Body of pancreas (tissue), 4 donors: ENCODE results near the gene HSPA1A. TPM values are rescaled to one million over a fixed set of nuclear protein-coding genes. Genes with fewer than 3 reads are reported as not detected.

Experiments used
- ATAC-seq: fragments of 150-250 bp; one replicate; pipeline ENCODE4 v1.9.1; 2016
- DNase-seq, 4 donors: peaks; one replicate each; pipeline ENCODE4 v3.0.0-alpha.2; 2019
- H3K27ac ChIP-seq, 4 donors: fragments of 200-600 bp; sonication (generic); 1 replicate in 3 of 4; 2 replicates in 1 of 4; pipeline versions ENCODE4 v1.5.1 to v1.6.1; 2016 to 2019; ENCODE audit warnings: mild to moderate bottlenecking in 1 of 4, mixed read lengths in 1 of 4, moderate library complexity in 1 of 4
- H3K27me3 ChIP-seq, 2 donors: fragments of 200-600 bp; sonication (generic); one replicate each; pipeline ENCODE4 v1.6.0; 2016; ENCODE audit warnings: mild to moderate bottlenecking in 1 of 2
- H3K36me3 ChIP-seq, 2 donors: fragments of 200-600 bp; sonication (generic); replicated peaks in 1 of 2; 2 replicates each; pipeline ENCODE4 v1.5.1; 2016; ENCODE audit warnings: low read depth in 2 of 2; ENCODE audit not compliant: insufficient read depth in 1 of 2
- H3K4me1 ChIP-seq: fragments of 200-600 bp; sonication (generic); one replicate; pipeline ENCODE4 v1.6.0; 2016
- H3K4me3 ChIP-seq, 2 donors: fragments of 200-600 bp; sonication (generic); 1 replicate in 1 of 2; 2 replicates in 1 of 2; pipeline ENCODE4 v1.5.1; 2016 to 2019
- H3K9me3 ChIP-seq, 3 donors: fragments of 200-600 bp; sonication (generic); 1 replicate in 2 of 3; 2 replicates in 1 of 3; pipeline ENCODE4 v1.5.1; 2016
- CTCF ChIP-seq, 7 experiments: fragments of 450-650 bp in 4 of 7; fragments of 200-600 bp in 3 of 7; sonication (generic) in 3 of 7; IDR thresholded peaks; one replicate each; pipeline ENCODE4 v1.5.1; 2016 to 2019; ENCODE audit warnings: antibody characterized with exemption in 7 of 7
- POLR2A ChIP-seq, 3 donors: fragments of 450-650 bp; IDR thresholded peaks; one replicate each; pipeline ENCODE4 v1.6.1; 2016; ENCODE audit warnings: antibody characterized with exemption in 3 of 3, mild to moderate bottlenecking in 2 of 3
- WGBS, 2 donors: methylation state at CpG; one replicate each; pipeline ENCODE4 v1.1.5; 2017; 5-methylcytosine and 5-hydroxymethylcytosine counted together
- intact Hi-C: fragments of 100-400 bp; cut with DNase I; formaldehyde crosslinking; loops from one replicate; pipeline ENCODE4 v1.15.1; 2023
- total RNA-seq, 2 donors: library from RNA; depleted of rRNA; stranded (reverse); fragments of >200 nt; gene quantifications; one replicate each; pipeline ENCODE4 v1.1.0, GENCODE V29; 2016

Gene HSPA1A
- total RNA-seq, 2 donors from 2014 or later, result 70.9 to 92.1 TPM

GRCh38 chr6:31858707-31859106 is 43.4 kb downstream of the HSPA1A start:
- no peak overlapping the region for H3K27ac ChIP-seq

GRCh38 chr6:31859923-31860322 is 44.6 kb downstream of the HSPA1A start:
- WGBS, 2 donors, result 88 to 93% methylated on average over 9 to 11 of the region's 11 CpGs
- TF ChIP-seq POLR2A (IDR thresholded peaks at IDR 0.05), result no peak
- TF ChIP-seq CTCF (IDR thresholded peaks at IDR 0.05), result no peak
- peaks cover 11% of the 10 kb centered on the region in 2 donors for H3K36me3 ChIP-seq
- H3K27ac ChIP-seq, result no peak overlapping the region
- DNase-seq (no peak), ATAC-seq (no peak)
- no peaks in the 10 kb centered on the region for H3K9me3 ChIP-seq
- H3K4me3 ChIP-seq, result no peak overlapping the region
- H3K27me3 ChIP-seq, result no peaks in the 10 kb centered on the region
- intact Hi-C loops, result no loop called here
- peaks cover 19% of the 10 kb centered on the region for H3K4me1 ChIP-seq

More at GRCh38 chr6:31858707-31859106, 43.4 kb downstream of the HSPA1A start:
- Histone ChIP-seq H3K4me1 (peaks cover 14% of the 10 kb centered on the region), H3K36me3 (peaks cover 11% of the 10 kb centered on the region in 2 donors), H3K4me3 (no peak overlapping the region), H3K27me3 (no peaks in the 10 kb centered on the region), H3K9me3 (no peaks in the 10 kb centered on the region)
- TF ChIP-seq POLR2A (IDR thresholded peaks at IDR 0.05) (no peak), CTCF (IDR thresholded peaks at IDR 0.05) (no peak)
- intact Hi-C loops, result no loop called here
- DNase-seq (no peak), ATAC-seq (no peak)
- whole genome bisulfite sequencing, 2 donors, result 84 to 85% methylated on average over 8 of the region's 8 CpGs

GRCh38 chr6:31860349-31860748 is 45.0 kb downstream of the HSPA1A start:
- Histone ChIP-seq H3K27ac (no peak overlapping the region), H3K4me3 (no peak overlapping the region), H3K36me3 (peaks cover 11% of the 10 kb centered on the region in 2 donors), H3K9me3 (no peaks in the 10 kb centered on the region), H3K4me1 (peaks cover 19% of the 10 kb centered on the region), H3K27me3 (no peaks in the 10 kb centered on the region)
- intact Hi-C loops, result no loop called here
- WGBS, 2 donors, result 94 to 100% methylated on average over 1 to 12 of the region's 13 CpGs
- ATAC-seq, result no peak
- TF ChIP-seq POLR2A (IDR thresholded peaks at IDR 0.05), result no peak
- TF ChIP-seq CTCF (IDR thresholded peaks at IDR 0.05), result no peak
- DNase-seq, result no peak

- H3K9me3 ChIP-seq, result no peaks in the 10 kb centered on the region
- H3K36me3 ChIP-seq, result peaks cover 11% of the 10 kb centered on the region in 2 donors
- no peak for ATAC-seq
- H3K27ac ChIP-seq, result no peak overlapping the region
- TF ChIP-seq CTCF (IDR thresholded peaks at IDR 0.05), result no peak
- TF ChIP-seq POLR2A (IDR thresholded peaks at IDR 0.05), result no peak
- WGBS, 2 donors, result 85 to 89% methylated on average over 7 of the region's 7 CpGs
- no peaks in the 10 kb centered on the region for H3K27me3 ChIP-seq
- no peak for DNase-seq
- intact Hi-C loops, result no loop called here
- no peak overlapping the region for H3K4me3 ChIP-seq
- peaks cover 19% of the 10 kb centered on the region for H3K4me1 ChIP-seq
Observed at GRCh38 chr6:31861150-31861549, 45.8 kb downstream of the HSPA1A start.

- Histone ChIP-seq H3K4me1 (peaks cover 19% of the 10 kb centered on the region), H3K27ac (peak overlapping the region in 2 of 4 donors; percentile 65 to 90), H3K4me3 (peak overlapping the region; percentile 60 to 88), H3K36me3 (peaks cover 11% of the 10 kb centered on the region in 2 donors), H3K27me3 (no peaks in the 10 kb centered on the region), H3K9me3 (no peaks in the 10 kb centered on the region)
- no peak for DNase-seq
- intact Hi-C loops, result no loop called here
- 27 to 39% methylated on average over 8 to 17 of the region's 17 CpGs for WGBS, 2 donors
- no peak for ATAC-seq
- TF ChIP-seq CTCF (IDR thresholded peaks at IDR 0.05), result no peak
- no peak for TF ChIP-seq POLR2A (IDR thresholded peaks at IDR 0.05)
Observed at GRCh38 chr6:31861919-31862343, 46.6 kb downstream of the HSPA1A start.
